ENCODE measurements around the gene RAP1B. TPM values are rescaled to one million over a fixed set of nuclear protein-coding genes. Genes with fewer than 3 reads are reported as not detected.
A peak's percentile ranks its signal among the peaks of the same experiment; 100 is the strongest.

RAP1B gene
- polyA plus RNA-seq, 4 donors = 106 to 271 (median 130) TPM

DNA sequence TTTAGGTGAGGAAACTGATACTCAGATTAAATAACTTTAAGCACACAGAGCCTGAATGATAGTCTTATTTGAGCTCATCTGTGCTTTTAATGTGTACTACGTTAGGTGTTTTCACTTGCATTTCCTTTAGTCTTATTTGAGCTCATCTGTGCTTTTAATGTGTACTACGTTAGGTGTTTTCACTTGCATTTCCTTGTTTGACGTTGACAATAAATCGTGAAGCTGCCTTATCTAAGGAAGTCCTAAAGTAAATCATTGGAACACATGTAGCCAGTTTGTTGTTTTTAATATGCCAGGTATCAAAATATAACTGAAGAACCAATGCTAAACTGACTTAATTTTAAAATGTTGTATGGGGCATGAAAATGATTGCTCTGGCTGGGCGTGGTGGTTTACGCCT is 2.0 kb downstream of the RAP1B start:
- peak; percentile 49 to 60 for DNase-seq
- FAIRE-seq = no peak
- 12 to 23% (median 12%) methylated on average over 6 of the region's 6 CpGs for WGBS, 3 donors
- H3K27ac ChIP-seq (ENCODE audit: low read depth in 1 of 3, low read length in 2 of 3) = peak overlapping the region; percentile 69 to 95 (median 78)
- no peaks in the 10 kb centered on the region for H3K27me3 ChIP-seq (ENCODE audit: control insufficient read depth in 3 of 3, insufficient read depth in 3 of 3, low read length in 3 of 3)
- peak overlapping the region in 2 of 3 donors; percentile 80 to 100 for H3K4me3 ChIP-seq (ENCODE audit: low read depth in 1 of 3, low read length in 3 of 3)
- H3K9me3 ChIP-seq (ENCODE audit: control insufficient read depth in 2 of 2, insufficient read depth in 1 of 2, low read depth in 1 of 2, low read length in 1 of 2) = no peaks in the 10 kb centered on the region
- H3K36me3 ChIP-seq (ENCODE audit: control insufficient read depth in 3 of 3, insufficient read depth in 2 of 3, low read depth in 1 of 3, low read length in 3 of 3) = peaks cover 0 to 14% (median 0%) of the 10 kb centered on the region in 3 donors
- peaks cover 3 to 10% (median 6%) of the 10 kb centered on the region in 3 donors for H3K4me1 ChIP-seq (ENCODE audit: control insufficient read depth in 3 of 3, insufficient read depth in 2 of 3, low read depth in 1 of 3, low read length in 2 of 3)

DNA sequence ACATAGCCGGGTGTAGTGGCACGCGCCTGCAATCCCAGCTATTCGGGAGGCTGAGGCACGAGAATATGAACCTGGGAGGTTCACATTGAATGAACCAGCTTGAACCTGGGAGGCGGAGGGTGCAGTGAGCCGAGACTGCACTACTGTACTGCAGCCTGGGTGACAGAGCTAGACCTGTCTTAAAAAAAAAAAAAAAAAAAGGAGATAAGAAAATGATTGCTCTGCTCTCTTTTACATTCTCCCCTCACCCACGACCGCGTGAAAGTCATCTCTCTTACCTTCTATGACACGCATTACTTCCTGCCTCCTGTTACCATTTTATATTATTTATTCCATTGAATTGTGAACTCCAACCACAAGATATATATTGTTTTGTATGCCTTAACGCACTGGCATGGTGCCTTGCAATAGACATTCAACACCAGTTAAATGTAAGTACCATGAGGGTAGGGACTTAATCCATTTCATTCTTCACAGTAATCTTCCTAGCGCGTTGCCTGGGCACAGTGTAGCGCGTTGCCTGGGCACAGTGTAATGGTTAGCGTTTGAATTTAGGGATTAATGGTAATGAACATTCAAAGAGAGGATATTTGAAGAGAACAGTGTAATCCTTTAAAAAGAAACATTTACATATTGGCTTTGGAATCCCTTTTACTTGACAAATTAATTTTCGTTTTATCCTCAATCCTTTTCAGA is 2.7 kb downstream of the RAP1B start:
- Histone ChIP-seq H3K27ac (ENCODE audit: low read depth in 1 of 3, low read length in 2 of 3) (peak overlapping the region in 2 of 3 donors; percentile 69 to 95), H3K36me3 (ENCODE audit: control insufficient read depth in 3 of 3, insufficient read depth in 2 of 3, low read depth in 1 of 3, low read length in 3 of 3) (peaks cover 0 to 20% (median 0%) of the 10 kb centered on the region in 3 donors), H3K9me3 (ENCODE audit: control insufficient read depth in 2 of 2, insufficient read depth in 1 of 2, low read depth in 1 of 2, low read length in 1 of 2) (no peaks in the 10 kb centered on the region), H3K4me1 (ENCODE audit: control insufficient read depth in 3 of 3, insufficient read depth in 2 of 3, low read depth in 1 of 3, low read length in 2 of 3) (peaks cover 3 to 10% (median 6%) of the 10 kb centered on the region in 3 donors), H3K4me3 (ENCODE audit: low read depth in 1 of 3, low read length in 3 of 3) (peak overlapping the region in 2 of 3 donors; percentile 80 to 100), H3K27me3 (ENCODE audit: control insufficient read depth in 3 of 3, insufficient read depth in 3 of 3, low read length in 3 of 3) (no peaks in the 10 kb centered on the region)
- FAIRE-seq (no peak), DNase-seq (peak; percentile 18 to 75)
- WGBS, 3 donors = 66 to 80% (median 66%) methylated on average over 18 of the region's 18 CpGs

DNA sequence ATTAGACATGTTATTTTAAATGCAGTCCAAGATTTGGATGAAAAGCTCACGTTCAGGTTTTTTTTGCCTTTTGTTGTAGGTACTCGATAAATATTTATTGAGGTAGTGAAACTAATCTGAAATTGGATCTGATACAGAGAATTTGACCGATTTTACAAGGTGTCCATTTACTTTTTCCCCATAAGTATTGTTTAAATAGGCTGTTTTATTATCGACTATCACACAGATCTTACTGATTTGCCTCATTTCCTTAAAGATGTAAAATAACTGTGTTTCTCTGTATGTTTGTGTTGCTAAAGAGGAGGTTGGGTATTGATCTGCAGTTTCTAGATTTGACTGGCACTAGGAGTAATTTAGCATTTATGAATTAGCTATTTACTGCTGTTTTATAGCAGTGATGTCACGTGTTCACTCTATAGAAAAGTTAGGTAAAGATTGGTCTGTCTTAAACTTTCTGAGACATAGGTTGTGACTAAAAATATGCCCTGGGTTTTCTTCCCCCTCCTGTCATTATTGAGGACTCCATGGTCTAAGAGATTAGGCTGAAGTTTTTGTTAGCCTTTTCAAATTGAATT is 3.5 kb downstream of the RAP1B start:
- DNase-seq (peak in 1 of 2 donors; percentile 29), FAIRE-seq (no peak)
- Histone ChIP-seq H3K4me3 (ENCODE audit: low read depth in 1 of 3, low read length in 3 of 3) (peak overlapping the region in 1 of 3 donors; percentile 8), H3K27ac (ENCODE audit: low read depth in 1 of 3, low read length in 2 of 3) (peak overlapping the region in 1 of 3 donors; percentile 95), H3K4me1 (ENCODE audit: control insufficient read depth in 3 of 3, insufficient read depth in 2 of 3, low read depth in 1 of 3, low read length in 2 of 3) (peaks cover 6 to 10% (median 7%) of the 10 kb centered on the region in 3 donors), H3K9me3 (ENCODE audit: control insufficient read depth in 2 of 2, insufficient read depth in 1 of 2, low read depth in 1 of 2, low read length in 1 of 2) (no peaks in the 10 kb centered on the region), H3K36me3 (ENCODE audit: control insufficient read depth in 3 of 3, insufficient read depth in 2 of 3, low read depth in 1 of 3, low read length in 3 of 3) (peaks cover 0 to 23% (median 0%) of the 10 kb centered on the region in 3 donors), H3K27me3 (ENCODE audit: control insufficient read depth in 3 of 3, insufficient read depth in 3 of 3, low read length in 3 of 3) (no peaks in the 10 kb centered on the region)
- WGBS, 3 donors = 7 to 31% (median 11%) methylated on average over 5 of the region's 5 CpGs

DNA sequence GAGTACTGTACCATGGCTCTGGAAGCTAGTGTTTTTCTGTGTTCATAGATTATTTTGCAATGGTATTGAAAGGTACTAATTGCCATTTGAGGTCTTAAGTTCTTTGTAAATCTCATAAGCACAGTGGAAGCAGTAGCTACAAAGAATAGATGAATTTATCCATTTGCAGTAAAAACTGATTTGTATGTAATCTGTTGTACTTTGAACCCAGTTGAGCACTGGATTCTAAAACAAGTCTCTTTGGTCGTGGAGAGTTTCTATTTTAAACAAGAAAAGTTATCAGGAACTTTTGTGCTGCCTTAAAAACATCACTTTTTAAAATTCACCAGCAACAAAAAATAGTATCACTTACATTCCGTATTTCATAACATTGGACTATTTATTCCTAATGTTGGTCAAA is 4.1 kb downstream of the RAP1B start:
- H3K4me3 ChIP-seq (ENCODE audit: low read depth in 1 of 3, low read length in 3 of 3) = peak overlapping the region in 1 of 3 donors; percentile 8
- 16 to 26% (median 22%) methylated on average over 2 of the region's 2 CpGs for WGBS, 3 donors
- peaks cover 6 to 10% (median 7%) of the 10 kb centered on the region in 3 donors for H3K4me1 ChIP-seq (ENCODE audit: control insufficient read depth in 3 of 3, insufficient read depth in 2 of 3, low read depth in 1 of 3, low read length in 2 of 3)
- peaks cover 0 to 23% (median 0%) of the 10 kb centered on the region in 3 donors for H3K36me3 ChIP-seq (ENCODE audit: control insufficient read depth in 3 of 3, insufficient read depth in 2 of 3, low read depth in 1 of 3, low read length in 3 of 3)
- no peaks in the 10 kb centered on the region for H3K9me3 ChIP-seq (ENCODE audit: control insufficient read depth in 2 of 2, insufficient read depth in 1 of 2, low read depth in 1 of 2, low read length in 1 of 2)
- H3K27me3 ChIP-seq (ENCODE audit: control insufficient read depth in 3 of 3, insufficient read depth in 3 of 3, low read length in 3 of 3) = no peaks in the 10 kb centered on the region
- DNase-seq (peak in 1 of 2 donors; percentile 53), FAIRE-seq (no peak)
- peak overlapping the region in 1 of 3 donors; percentile 95 for H3K27ac ChIP-seq (ENCODE audit: low read depth in 1 of 3, low read length in 2 of 3)

DNA sequence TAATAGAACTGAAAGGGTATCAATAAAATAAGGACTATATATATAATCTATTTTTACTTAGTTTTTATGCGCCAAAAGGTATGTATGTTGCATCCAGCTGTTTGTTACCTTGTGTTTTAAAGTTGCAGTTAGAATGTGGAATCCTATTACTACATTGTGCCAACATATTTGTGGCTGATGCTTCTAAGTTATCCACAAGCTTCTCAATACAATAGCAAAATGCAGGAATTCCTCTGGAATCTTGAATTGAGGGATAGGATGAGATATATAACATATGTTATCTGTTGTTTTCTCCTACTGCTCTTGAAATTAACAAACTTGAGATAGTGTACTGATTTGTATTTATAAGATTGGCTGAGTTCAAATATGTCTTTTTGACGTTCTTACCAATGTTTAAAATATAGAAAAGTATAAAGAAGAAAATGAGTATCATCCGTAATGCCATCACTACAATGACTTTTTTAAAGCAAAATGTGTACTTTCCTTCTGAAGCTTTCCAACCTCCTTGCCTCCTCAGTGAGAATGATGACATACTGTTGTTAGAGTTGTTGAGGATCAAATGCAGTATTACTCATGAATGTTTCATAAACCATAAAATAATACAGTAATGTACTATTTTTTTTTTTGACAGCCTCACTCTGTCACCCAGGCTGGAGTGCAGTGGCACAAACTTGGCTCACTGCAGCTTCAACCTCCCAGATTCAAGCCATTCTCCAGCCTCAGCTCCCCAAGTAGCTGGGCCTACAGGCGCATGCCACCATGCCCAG is 6.6 kb downstream of the RAP1B start:
- 68 to 81% (median 76%) methylated on average over 4 of the region's 4 CpGs for WGBS, 3 donors
- Histone ChIP-seq H3K4me3 (ENCODE audit: low read depth in 1 of 3, low read length in 3 of 3) (no peak overlapping the region), H3K36me3 (ENCODE audit: control insufficient read depth in 3 of 3, insufficient read depth in 2 of 3, low read depth in 1 of 3, low read length in 3 of 3) (peaks cover 0 to 26% (median 0%) of the 10 kb centered on the region in 3 donors), H3K9me3 (ENCODE audit: control insufficient read depth in 2 of 2, insufficient read depth in 1 of 2, low read depth in 1 of 2, low read length in 1 of 2) (no peaks in the 10 kb centered on the region), H3K27ac (ENCODE audit: low read depth in 1 of 3, low read length in 2 of 3) (no peak overlapping the region), H3K4me1 (ENCODE audit: control insufficient read depth in 3 of 3, insufficient read depth in 2 of 3, low read depth in 1 of 3, low read length in 2 of 3) (peaks cover 7 to 18% (median 10%) of the 10 kb centered on the region in 3 donors), H3K27me3 (ENCODE audit: control insufficient read depth in 3 of 3, insufficient read depth in 3 of 3, low read length in 3 of 3) (no peaks in the 10 kb centered on the region)
- DNase-seq = no peak
- FAIRE-seq = no peak

DNA sequence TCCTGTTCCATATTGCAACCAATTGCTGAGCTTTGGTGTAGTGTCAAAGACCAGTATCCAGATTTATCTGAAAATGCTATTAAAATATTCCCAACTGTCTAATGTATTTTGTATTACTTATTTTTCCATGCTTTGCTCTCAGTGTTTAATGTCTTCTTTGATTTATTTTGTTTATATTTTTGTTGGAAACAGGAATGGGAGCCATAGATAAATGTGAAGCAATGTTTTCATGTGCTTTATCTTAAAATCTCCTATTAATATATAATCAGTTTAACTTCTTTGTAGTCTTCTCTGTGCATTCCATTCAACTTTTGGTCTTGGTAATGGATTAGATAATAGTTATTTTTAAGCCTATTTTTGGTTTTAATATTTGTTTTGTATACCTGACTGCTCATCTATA is 8.8 kb downstream of the RAP1B start:
- H3K4me1 ChIP-seq (ENCODE audit: control insufficient read depth in 3 of 3, insufficient read depth in 2 of 3, low read depth in 1 of 3, low read length in 2 of 3) = peaks cover 2 to 13% (median 4%) of the 10 kb centered on the region in 3 donors
- DNase-seq (no peak), FAIRE-seq (no peak)

DNA sequence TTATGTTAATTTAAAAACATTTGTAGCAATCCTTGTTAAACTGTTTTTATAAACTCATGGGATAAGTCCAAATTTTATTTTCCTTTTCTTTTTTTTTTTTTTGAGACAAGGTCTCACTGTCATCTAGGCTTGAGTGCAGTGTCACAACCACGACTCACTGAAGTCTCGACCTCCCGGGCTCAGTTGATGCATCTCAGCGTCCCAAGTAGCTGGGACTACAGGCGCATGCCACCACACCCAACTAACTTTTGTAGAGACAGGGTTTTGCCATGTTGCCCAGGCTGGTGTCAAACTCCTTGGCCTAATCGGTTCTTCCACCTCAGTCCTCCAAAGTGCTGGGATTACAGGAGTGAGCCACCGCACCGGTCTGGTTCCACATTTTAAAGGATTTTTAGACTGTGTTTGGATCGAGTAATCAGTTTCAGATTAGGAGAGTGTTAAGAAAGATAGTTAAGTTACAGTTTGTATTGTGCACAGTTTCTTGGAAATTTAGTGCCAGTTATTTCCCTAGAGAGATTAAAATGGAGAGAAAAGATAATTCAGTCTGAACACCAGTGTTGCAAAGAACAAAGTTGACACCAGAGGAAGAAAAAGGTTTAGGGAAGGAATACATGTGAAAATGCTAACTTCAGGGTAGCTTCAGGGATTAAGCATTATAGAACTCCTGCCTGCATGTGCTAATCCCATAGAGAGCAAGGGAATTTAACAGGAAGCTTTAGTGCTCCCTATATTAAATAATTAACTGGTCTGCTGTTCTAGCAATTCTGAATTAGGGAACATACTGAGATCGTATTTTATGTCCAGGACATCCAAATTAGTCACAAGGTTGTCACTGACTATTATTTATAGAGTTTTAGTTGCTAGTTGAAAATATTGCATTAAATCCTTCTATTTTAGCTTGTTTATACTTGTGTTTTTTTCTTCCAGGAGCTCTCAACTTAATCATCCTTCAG is 10.1 kb downstream of the RAP1B start:
- 73 to 78% (median 76%) methylated on average over 10 of the region's 10 CpGs for WGBS, 3 donors
- FAIRE-seq = no peak
- H3K27me3 ChIP-seq (ENCODE audit: control insufficient read depth in 3 of 3, insufficient read depth in 3 of 3, low read length in 3 of 3) = no peaks in the 10 kb centered on the region
- no peak overlapping the region for H3K27ac ChIP-seq (ENCODE audit: low read depth in 1 of 3, low read length in 2 of 3)
- H3K9me3 ChIP-seq (ENCODE audit: control insufficient read depth in 2 of 2, insufficient read depth in 1 of 2, low read depth in 1 of 2, low read length in 1 of 2) = no peaks in the 10 kb centered on the region
- no peak overlapping the region for H3K4me3 ChIP-seq (ENCODE audit: low read depth in 1 of 3, low read length in 3 of 3)
- H3K4me1 ChIP-seq (ENCODE audit: control insufficient read depth in 3 of 3, insufficient read depth in 2 of 3, low read depth in 1 of 3, low read length in 2 of 3) = peaks cover 0 to 12% (median 4%) of the 10 kb centered on the region in 3 donors
- DNase-seq = no peak
- H3K36me3 ChIP-seq (ENCODE audit: control insufficient read depth in 3 of 3, insufficient read depth in 2 of 3, low read depth in 1 of 3, low read length in 3 of 3) = peaks cover 0 to 29% (median 0%) of the 10 kb centered on the region in 3 donors

More for the DNA sequence above, 8.8 kb downstream of the RAP1B start:
- H3K4me3 ChIP-seq (ENCODE audit: low read depth in 1 of 3, low read length in 3 of 3) = no peak overlapping the region
- no peaks in the 10 kb centered on the region for H3K27me3 ChIP-seq (ENCODE audit: control insufficient read depth in 3 of 3, insufficient read depth in 3 of 3, low read length in 3 of 3)
- no peak overlapping the region for H3K27ac ChIP-seq (ENCODE audit: low read depth in 1 of 3, low read length in 2 of 3)
- H3K9me3 ChIP-seq (ENCODE audit: control insufficient read depth in 2 of 2, insufficient read depth in 1 of 2, low read depth in 1 of 2, low read length in 1 of 2) = no peaks in the 10 kb centered on the region
- peaks cover 0 to 25% (median 0%) of the 10 kb centered on the region in 3 donors for H3K36me3 ChIP-seq (ENCODE audit: control insufficient read depth in 3 of 3, insufficient read depth in 2 of 3, low read depth in 1 of 3, low read length in 3 of 3)

All from small intestine (tissue), 7 donors.